Adrenal gland (tissue), 5 donors: ENCODE data around the gene RALB.

ENCODE experiments used
- CTCF ChIP-seq, 6 experiments: fragments of 450-650 bp in 4 of 6; fragments of 200-600 bp in 2 of 6; sonication (generic) in 1 of 6; IDR thresholded peaks; 1 replicate in 5 of 6; 2 replicates in 1 of 6; pipeline versions ENCODE4 v1.5.1 to v1.8.0; 2016 to 2021; ENCODE audit warnings: antibody characterized with exemption in 6 of 6, mild to moderate bottlenecking in 2 of 6, moderate library complexity in 1 of 6
- POLR2A ChIP-seq, 2 donors: fragments of 450-650 bp; IDR thresholded peaks; one replicate each; pipeline ENCODE4 v1.6.1; 2017; ENCODE audit warnings: antibody characterized with exemption in 2 of 2, mild to moderate bottlenecking in 2 of 2, moderate library complexity in 1 of 2
- donor health status: DM: no; HTN: no; CAD: no.

GRCh38 chr2:120261387-120262006 lies 8.8 kb downstream of the RALB start:
- TF ChIP-seq CTCF (IDR thresholded peaks at IDR 0.05) (no peak), POLR2A (IDR thresholded peaks at IDR 0.05) (no peak)
